GM11168 (cell line): ENCODE data around the gene SLC26A8.

Source experiments
- in situ Hi-C: fragments of 300-500 bp; cut with MboI; formaldehyde crosslinking; loops from one replicate; pipeline ENCODE4 v1.12.0; 2022; ENCODE audit warnings: low sequenced_read_pairs; ENCODE audit not compliant: unreplicated experiment

Gene SLC26A8

DNA sequence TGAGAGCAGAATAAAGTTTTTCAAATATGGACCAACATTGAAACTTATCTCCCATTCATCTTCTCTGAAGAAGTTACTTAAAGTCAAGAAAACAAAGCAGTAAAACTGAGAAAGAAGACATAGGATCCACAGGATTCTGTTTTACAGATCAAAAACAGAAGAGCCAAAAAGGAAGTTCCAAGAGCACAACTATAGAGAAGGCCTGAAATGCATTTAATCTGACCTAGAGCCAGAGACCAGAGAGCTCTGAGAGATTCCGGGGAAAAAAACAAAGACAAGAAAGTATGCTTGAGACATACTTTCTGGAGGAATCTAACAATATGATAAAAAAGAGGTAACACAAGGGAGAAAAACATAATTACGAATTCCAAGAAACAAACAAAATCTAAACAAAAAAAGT, 129.7 kb downstream of the SLC26A8 start:
- in situ Hi-C loops, result no loop called here
